DOHH2 (cell line): ENCODE data around the gene SEC14L1.

Source experiments
- EZH2phosphoT487 ChIP-seq: fragments of 200-600 bp; sonication (generic); IDR thresholded peaks from 2 replicates; pipeline ENCODE4 v1.6.1; 2017; ENCODE audit warnings: borderline replicate concordance, mild to moderate bottlenecking, antibody characterized with exemption, low read length, moderate library complexity, mixed read lengths
- TF ChIP-seq, protein P1 (sequence below): fragments of 200-600 bp; sonication (generic); IDR thresholded peaks from one replicate; pipeline ENCODE4 v1.5.1; 2014; ENCODE audit warnings: antibody characterized with exemption, mild to moderate bottlenecking, low read depth, low read length; ENCODE audit not compliant: poor library complexity, severe bottlenecking

GRCh38 chr17:77266213-77266612, 125.4 kb downstream of the SEC14L1 start:
- TF ChIP-seq, protein P1, sequence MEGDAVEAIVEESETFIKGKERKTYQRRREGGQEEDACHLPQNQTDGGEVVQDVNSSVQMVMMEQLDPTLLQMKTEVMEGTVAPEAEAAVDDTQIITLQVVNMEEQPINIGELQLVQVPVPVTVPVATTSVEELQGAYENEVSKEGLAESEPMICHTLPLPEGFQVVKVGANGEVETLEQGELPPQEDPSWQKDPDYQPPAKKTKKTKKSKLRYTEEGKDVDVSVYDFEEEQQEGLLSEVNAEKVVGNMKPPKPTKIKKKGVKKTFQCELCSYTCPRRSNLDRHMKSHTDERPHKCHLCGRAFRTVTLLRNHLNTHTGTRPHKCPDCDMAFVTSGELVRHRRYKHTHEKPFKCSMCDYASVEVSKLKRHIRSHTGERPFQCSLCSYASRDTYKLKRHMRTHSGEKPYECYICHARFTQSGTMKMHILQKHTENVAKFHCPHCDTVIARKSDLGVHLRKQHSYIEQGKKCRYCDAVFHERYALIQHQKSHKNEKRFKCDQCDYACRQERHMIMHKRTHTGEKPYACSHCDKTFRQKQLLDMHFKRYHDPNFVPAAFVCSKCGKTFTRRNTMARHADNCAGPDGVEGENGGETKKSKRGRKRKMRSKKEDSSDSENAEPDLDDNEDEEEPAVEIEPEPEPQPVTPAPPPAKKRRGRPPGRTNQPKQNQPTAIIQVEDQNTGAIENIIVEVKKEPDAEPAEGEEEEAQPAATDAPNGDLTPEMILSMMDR: no peak
- no peak for TF ChIP-seq EZH2phosphoT487
